ENCODE measurements around the gene TMEM184B.

GRCh38 chr22:38284042-38284402, 11.2 kb upstream of the TMEM184B start:
- TF ChIP-seq CREB1 (CRISPR knock-in tag; IDR thresholded peaks at IDR 0.05; ENCODE audit: low read depth) (no peak), CTCF (conservative IDR thresholded peaks at IDR 0.05; ENCODE audit: low read depth in 2 of 2) (no peak), EZH2 (IDR thresholded peaks at IDR 0.05; ENCODE audit: low read depth, unreplicated experiment) (no peak), ZNF462 (CRISPR knock-in tag; IDR thresholded peaks at IDR 0.05) (no peak), POLR2AphosphoS5 (IDR thresholded peaks at IDR 0.05; ENCODE audit: low read depth) (no peak), REST (IDR thresholded peaks at IDR 0.05; ENCODE audit: unreplicated experiment) (no peak)

All from GM23338 (cell line).